GM19324 (cell line): ENCODE results near the gene AMER1.

Experiments used
- ATAC-seq: cut with Tn5 transposase; IDR thresholded peaks from one replicate; pipeline ENCODE4 v1.9.1; 2021; ENCODE audit warnings: mild to moderate bottlenecking, moderate library complexity; ENCODE audit not compliant: unreplicated experiment, low FRiP score

AMER1 gene

GRCh38 chrX:64186974-64187761 lies 18.3 kb downstream of the AMER1 start:
- no peak for ATAC-seq

GRCh38 chrX:64184396-64184795 lies 21.1 kb downstream of the AMER1 start:
- no peak for ATAC-seq

- ATAC-seq, result no peak
Measured at GRCh38 chrX:64182208-64182607, 23.3 kb downstream of the AMER1 start.

- ATAC-seq, result no peak
Measured at GRCh38 chrX:64176876-64177275, 28.6 kb downstream of the AMER1 start.

GRCh38 chrX:64169988-64170387 lies 35.5 kb downstream of the AMER1 start:
- ATAC-seq, result no peak

- no peak for ATAC-seq
Measured at GRCh38 chrX:64152857-64153256, 52.7 kb downstream of the AMER1 start.

GRCh38 chrX:64151911-64152310 lies 53.6 kb downstream of the AMER1 start:
- no peak for ATAC-seq

- ATAC-seq, result no peak
Measured at GRCh38 chrX:64150775-64151174, 54.7 kb downstream of the AMER1 start.
